Sigmoid colon (tissue), 3 donors: ENCODE data around the gene FJX1.

Experiments
- POLR2A ChIP-seq, 2 donors: fragments of 450-650 bp; IDR thresholded peaks; one replicate each; pipeline ENCODE4 v1.6.1; 2016; ENCODE audit warnings: antibody characterized with exemption in 2 of 2, mild to moderate bottlenecking in 2 of 2, moderate library complexity in 2 of 2
- TF ChIP-seq, protein P1 (sequence below), 4 experiments: fragments of 450-650 bp in 3 of 4; fragments of 200-600 bp in 1 of 4; IDR thresholded peaks; one replicate each; pipeline ENCODE4 v1.5.1; 2016 to 2019; ENCODE audit warnings: antibody characterized with exemption in 4 of 4, mild to moderate bottlenecking in 3 of 4, moderate library complexity in 2 of 4

DNA sequence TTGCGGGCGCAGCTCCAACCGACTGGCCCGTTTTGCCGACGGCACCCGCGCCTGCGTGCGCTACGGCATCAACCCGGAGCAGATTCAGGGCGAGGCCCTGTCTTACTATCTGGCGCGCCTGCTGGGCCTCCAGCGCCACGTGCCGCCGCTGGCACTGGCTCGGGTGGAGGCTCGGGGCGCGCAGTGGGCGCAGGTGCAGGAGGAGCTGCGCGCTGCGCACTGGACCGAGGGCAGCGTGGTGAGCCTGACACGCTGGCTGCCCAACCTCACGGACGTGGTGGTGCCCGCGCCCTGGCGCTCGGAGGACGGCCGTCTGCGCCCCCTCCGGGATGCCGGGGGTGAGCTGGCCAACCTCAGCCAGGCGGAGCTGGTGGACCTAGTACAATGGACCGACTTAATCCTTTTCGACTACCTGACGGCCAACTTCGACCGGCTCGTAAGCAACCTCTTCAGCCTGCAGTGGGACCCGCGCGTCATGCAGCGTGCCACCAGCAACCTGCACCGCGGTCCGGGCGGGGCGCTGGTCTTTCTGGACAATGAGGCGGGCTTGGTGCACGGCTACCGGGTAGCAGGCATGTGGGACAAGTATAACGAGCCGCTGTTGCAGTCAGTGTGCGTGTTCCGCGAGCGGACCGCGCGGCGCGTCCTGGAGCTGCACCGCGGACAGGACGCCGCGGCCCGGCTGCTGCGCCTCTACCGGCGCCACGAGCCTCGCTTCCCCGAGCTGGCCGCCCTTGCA is 1.0 kb downstream of the FJX1 start:
- TF ChIP-seq, protein P1, sequence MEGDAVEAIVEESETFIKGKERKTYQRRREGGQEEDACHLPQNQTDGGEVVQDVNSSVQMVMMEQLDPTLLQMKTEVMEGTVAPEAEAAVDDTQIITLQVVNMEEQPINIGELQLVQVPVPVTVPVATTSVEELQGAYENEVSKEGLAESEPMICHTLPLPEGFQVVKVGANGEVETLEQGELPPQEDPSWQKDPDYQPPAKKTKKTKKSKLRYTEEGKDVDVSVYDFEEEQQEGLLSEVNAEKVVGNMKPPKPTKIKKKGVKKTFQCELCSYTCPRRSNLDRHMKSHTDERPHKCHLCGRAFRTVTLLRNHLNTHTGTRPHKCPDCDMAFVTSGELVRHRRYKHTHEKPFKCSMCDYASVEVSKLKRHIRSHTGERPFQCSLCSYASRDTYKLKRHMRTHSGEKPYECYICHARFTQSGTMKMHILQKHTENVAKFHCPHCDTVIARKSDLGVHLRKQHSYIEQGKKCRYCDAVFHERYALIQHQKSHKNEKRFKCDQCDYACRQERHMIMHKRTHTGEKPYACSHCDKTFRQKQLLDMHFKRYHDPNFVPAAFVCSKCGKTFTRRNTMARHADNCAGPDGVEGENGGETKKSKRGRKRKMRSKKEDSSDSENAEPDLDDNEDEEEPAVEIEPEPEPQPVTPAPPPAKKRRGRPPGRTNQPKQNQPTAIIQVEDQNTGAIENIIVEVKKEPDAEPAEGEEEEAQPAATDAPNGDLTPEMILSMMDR (IDR thresholded peaks at IDR 0.05): no peak
- TF ChIP-seq POLR2A (IDR thresholded peaks at IDR 0.05): no peak
